ENCODE data around the gene TMEM183A. TPM values are rescaled to one million over a fixed set of nuclear protein-coding genes. Genes with fewer than 3 reads are reported as not detected.

The TMEM183A gene
- polyA plus RNA-seq, 10 donors, result 35.2 to 50.1 (median 39.5) TPM

- DNase-seq, result no peak
Measured at GRCh38 chr1:203044546-203045250, 37.5 kb downstream of the TMEM183A start.

GRCh38 chr1:203045336-203045735, 38.2 kb downstream of the TMEM183A start:
- DNase-seq, result no peak

GRCh38 chr1:203045821-203046594, 38.8 kb downstream of the TMEM183A start:
- peak in 1 of 3 donors; percentile 44 for DNase-seq

GRCh38 chr1:203046984-203047630, 39.9 kb downstream of the TMEM183A start:
- peak in 2 of 3 donors; percentile 58 to 62 for DNase-seq

DNA sequence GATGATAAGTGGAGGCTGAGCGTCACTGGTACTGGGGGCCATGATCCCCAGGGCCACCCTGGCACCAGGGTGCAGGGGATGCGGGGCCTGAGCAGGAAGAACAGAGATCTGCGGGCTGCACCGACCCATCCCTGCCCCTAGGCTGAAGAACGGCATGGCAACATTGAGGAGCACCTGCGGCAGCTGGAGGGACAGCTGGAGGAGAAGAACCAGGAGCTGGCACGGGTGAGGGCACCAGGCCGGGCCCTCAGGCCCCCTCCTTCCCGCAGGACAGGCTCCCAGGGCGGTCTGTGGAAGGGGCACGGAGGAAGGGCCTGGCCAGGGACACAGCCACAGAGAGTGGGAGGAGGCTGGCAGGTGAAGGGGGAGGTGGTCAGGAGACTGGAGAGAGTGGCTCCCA, 40.9 kb downstream of the TMEM183A start:
- DNase-seq, result no peak

DNA sequence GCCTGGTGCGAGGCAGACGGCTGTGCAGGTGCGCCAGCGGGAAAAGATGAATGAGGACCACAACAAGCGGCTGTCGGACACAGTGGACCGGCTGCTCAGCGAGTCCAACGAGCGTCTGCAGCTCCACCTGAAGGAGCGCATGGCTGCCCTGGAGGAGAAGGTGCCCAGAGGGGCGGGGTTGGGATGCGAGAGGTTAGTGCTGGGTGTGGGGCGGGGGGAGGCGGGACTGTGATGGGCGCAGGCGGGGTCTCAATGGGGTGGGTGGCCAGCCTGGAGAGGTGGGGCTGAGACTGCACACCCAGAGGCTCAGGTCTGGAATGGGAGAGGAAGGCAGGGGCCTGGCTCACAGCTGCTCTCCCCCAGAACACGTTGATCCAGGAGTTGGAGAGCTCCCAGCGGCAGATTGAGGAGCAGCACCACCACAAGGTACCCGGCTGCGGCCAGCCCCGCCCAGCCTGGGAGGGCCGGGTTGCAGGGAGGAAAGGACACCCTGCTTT, 41.4 kb downstream of the TMEM183A start:
- no peak for DNase-seq

GRCh38 chr1:203049077-203049476, 41.9 kb downstream of the TMEM183A start:
- DNase-seq, result no peak

- DNase-seq, result no peak
Measured at GRCh38 chr1:203049576-203050180, 42.5 kb downstream of the TMEM183A start.

DNA sequence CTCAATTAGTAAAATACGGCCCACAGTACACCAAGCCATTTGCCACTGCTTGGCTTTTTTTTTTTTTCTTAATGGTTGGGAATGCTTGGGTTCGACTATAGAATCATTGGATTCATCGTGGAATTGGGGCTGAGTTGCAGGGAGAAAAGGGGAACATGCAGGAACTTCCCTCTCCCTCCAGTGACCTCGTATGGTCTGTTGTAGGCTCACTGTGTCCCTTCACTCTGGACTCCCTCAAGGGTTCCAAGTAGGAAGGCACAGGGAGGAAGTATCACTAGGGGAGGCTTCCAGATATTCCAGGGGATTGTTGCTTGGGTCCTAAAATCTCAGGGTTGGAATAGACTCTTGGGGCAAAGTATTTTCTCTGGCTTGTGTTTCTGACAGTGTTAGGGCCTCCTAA, 43.7 kb downstream of the TMEM183A start:
- DNase-seq, result no peak

- DNase-seq, result peak; percentile 53 to 82 (median 53)
Measured at GRCh38 chr1:203051841-203052324, 44.7 kb downstream of the TMEM183A start.

GRCh38 chr1:203052601-203053000, 45.4 kb downstream of the TMEM183A start:
- peak in 1 of 3 donors; percentile 26 for DNase-seq

DNA sequence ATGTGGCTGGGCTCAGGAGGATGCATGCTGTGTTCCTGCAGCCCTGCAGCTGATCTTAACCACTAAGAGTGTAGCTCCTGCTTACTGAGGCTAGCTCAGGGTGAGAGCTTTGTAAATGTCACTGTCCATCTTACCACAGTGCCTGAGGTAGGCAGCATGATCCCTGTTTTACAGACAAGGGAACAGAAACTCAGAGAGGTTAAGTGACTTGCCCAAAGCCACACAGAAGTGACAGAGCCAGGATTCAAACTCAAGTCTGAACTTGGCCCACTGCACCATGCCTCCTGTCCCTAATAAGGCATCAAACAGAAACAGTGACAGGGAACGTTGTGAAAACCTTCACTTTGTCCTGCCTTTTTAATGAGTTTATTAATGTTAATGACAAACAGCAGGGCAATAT, 47.0 kb downstream of the TMEM183A start:
- no peak for DNase-seq

GRCh38 chr1:203054642-203055041, 47.5 kb downstream of the TMEM183A start:
- DNase-seq, result no peak

- DNase-seq, result no peak
Measured at GRCh38 chr1:203055161-203055799, 48.1 kb downstream of the TMEM183A start.

- DNase-seq, result no peak
Measured at GRCh38 chr1:203056012-203056411, 48.8 kb downstream of the TMEM183A start.

DNA sequence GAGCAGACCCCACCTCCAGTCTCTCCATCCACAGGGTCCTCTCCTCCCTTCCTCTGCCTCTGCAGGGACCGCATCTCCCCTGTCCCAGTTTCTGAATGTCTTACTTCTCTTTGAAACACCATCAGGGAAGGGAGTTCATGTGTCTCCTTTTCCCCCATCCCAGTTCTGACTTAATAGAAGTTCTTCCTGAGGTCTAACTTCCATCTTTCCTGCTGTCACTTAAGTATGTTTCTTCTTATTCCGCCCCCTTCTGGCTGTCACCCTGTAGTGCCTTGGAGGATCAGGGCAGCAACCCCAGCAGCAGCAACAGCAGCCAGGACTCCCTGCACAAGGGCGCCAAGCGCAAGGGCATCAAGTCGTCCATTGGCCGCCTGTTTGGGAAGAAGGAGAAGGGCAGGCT, 49.3 kb downstream of the TMEM183A start:
- DNase-seq, result no peak

GRCh38 chr1:203057911-203058675, 50.9 kb downstream of the TMEM183A start:
- peak in 2 of 3 donors; percentile 61 to 78 for DNase-seq

- no peak for DNase-seq
Measured at GRCh38 chr1:203058676-203058935, 51.4 kb downstream of the TMEM183A start.

- no peak for DNase-seq
Measured at GRCh38 chr1:203059485-203059884, 52.3 kb downstream of the TMEM183A start.

DNA sequence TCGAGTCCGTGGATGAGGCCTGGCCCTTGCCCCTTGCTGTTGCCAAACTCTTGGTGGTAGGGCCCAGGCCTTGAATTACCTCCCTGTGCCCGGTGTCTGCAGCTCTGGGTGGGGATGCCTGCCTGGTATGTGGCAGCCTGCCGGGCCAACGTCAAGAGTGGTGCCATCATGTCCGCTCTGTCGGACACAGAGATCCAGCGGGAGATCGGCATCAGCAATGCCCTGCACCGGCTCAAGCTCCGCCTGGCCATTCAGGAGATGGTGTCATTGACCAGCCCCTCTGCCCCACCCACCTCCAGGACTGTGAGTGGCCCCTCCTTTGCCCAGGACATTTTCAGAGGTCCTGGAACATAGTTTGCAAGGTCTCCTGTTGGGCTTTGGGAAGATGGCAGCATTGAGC, 52.9 kb downstream of the TMEM183A start:
- no peak for DNase-seq

DNA sequence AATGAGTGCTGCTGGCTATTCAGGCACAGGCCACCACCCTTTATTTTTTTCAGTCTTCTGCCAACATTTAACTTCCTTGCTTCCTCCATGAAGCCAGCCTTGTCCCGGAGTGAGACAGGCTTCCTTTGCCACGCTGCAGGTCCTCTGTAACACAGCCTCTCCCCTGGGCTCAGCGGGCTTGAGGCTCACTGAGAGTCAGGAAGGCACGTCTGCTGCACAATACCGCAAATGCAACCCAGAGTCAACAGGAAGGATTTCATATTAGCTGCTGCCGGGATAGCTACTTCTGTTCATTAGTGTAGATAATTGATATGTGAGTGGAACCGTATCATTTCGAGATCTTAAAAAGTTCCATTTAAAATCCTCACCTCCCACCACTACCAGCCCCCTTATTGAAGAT, 56.1 kb downstream of the TMEM183A start:
- no peak for DNase-seq
